ENCODE results near the gene CSTPP1.

The CSTPP1 gene

DNA sequence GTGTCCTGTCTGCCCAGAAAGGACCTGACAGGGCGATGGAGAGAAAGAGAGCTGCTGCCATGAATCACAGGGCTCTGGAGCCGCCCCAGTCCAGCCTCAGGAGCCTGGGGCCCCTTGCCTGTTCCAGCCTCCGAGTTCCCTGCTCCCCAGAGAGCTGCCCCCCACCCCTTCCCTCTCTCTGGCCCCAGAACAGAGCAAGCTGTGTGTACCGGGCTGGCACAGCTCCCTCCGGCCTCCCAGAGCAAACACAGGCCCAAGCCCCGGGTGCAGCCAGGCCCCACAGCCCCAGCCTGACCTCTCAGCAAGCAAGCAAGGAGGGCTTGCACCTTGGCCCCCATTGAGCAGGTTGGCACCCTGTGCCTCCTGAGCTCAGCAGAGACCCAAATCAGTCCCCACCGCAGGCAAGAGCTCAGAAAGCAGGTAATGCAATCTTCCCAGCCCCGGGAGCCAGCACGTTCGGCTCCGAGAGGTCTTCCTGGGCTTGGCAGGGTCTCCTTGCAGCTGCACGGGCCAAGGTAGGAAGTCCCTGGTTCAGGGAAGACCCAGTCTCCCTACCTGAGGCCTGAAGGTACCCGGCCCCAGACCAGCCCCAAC, 248.2 kb downstream of the CSTPP1 start:
- peaks cover 21% of the 10 kb centered on the region for H3K4me1 Mint-ChIP-seq
- H3K9me3 Mint-ChIP-seq, result no peaks in the 10 kb centered on the region
- peak overlapping the region in 2 of 3 experiments; percentile 51 to 53 for H3K27ac Mint-ChIP-seq
- H3K27me3 Mint-ChIP-seq (ENCODE audit: low read depth), result peaks cover 7% of the 10 kb centered on the region
- TF ChIP-seq CTCF (IDR thresholded peaks at IDR 0.05; ENCODE audit: unreplicated experiment in 3 of 3), result no peak
- peaks cover 3% of the 10 kb centered on the region for H3K36me3 Mint-ChIP-seq (ENCODE audit: low read depth)
- H3K4me3 Mint-ChIP-seq, result peak overlapping the region; percentile 83 to 87 (median 85)

DNA sequence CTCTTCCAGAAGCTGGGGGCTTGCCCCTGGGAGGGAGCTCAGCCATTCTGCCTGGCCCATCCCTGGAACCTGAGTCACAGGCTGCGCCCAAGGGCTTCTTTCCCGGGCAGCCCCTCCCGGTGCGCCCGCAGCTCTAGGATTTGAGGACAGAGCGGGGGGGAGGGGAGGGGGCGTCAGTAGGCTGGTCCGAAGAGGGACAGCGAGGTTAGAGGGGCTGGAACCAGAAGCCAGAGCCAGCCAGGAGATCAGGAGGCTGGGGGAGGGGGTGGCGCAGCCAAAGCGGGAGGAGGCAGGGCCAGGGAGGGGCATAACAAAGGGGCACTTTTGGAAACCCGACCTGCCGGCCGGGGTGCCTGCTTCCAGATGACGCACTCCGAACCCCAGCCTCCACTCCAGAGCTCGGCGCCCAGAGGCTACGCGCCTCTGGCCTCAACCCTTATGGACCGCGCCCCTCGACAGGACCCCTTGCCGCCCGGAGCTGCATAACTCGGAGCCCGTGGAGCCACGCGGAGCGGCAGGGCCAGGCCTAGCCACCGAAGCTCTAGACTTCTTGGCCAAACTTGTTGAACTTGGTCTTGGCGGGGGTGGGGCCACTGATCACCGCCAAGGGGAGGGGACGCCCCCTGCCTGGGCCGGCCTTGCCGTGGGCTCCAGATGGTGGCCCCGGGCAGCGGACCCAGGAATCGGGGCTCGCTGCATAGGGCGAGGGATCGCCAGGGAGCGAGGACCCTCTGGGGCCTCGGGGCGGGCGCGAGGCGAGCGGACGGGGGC, 248.9 kb downstream of the CSTPP1 start:
- Mint-ChIP-seq H3K27me3 (ENCODE audit: low read depth) (peaks cover 11% of the 10 kb centered on the region), H3K4me1 (peaks cover 21% of the 10 kb centered on the region), H3K9me3 (no peaks in the 10 kb centered on the region), H3K27ac (peak overlapping the region in 1 of 3 experiments; percentile 52), H3K36me3 (ENCODE audit: low read depth) (peaks cover 3% of the 10 kb centered on the region), H3K4me3 (peak overlapping the region; percentile 83 to 87 (median 85))
- no peak for TF ChIP-seq CTCF (IDR thresholded peaks at IDR 0.05; ENCODE audit: unreplicated experiment in 3 of 3)

DNA sequence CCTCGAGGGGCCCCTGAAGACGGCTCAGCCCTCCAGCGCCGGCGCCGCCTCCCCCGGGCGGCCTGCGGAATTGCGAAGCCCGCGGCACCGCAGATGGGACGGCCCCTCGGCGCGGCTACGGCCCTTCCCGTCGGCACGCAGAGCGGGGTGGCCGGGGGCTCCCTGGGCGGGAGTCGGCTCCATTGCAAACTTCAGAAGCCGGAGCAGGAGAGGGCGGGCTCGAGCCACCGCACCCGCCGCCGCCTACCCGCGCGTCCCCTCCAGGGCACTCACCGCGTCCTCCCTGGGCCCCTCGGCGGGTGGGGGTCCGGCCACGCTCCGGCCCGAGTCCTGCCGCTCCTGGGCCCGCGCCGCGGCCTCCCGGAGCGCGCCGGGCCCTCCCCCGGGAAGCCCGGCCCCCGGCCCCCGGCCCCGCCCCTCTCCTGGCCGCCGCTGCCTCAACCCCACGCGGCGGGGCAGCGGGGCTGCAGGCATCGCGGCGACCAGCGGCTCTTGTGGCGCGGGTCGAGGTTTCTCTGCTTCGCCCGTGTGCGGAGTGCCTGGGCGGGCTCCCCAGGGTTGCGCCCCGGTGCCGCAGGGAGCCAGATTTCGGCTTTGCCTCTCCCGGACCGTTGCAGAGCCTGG, 249.6 kb downstream of the CSTPP1 start, which contains the start of gene PACSIN3:
TSS of gene PACSIN3 (minus strand) at position 359 of the 624 bp plus-strand sequence. CDS start 3,707 bp downstream, outside the sequence.
- Mint-ChIP-seq H3K4me1 (peaks cover 21% of the 10 kb centered on the region), H3K27me3 (ENCODE audit: low read depth) (peaks cover 11% of the 10 kb centered on the region), H3K27ac (peak within 1 kb of the TSS; percentile 35 to 65 (median 52)), H3K36me3 (ENCODE audit: low read depth) (peaks cover 3% of the 10 kb centered on the region), H3K9me3 (no peaks in the 10 kb centered on the region), H3K4me3 (peak within 1 kb of the TSS; percentile 83 to 87 (median 85))
- TF ChIP-seq CTCF (IDR thresholded peaks at IDR 0.05; ENCODE audit: unreplicated experiment in 3 of 3), result peak; percentile 5 to 14 (median 7)

- H3K27me3 Mint-ChIP-seq (ENCODE audit: low read depth), result peaks cover 11% of the 10 kb centered on the region
- TF ChIP-seq CTCF (IDR thresholded peaks at IDR 0.05; ENCODE audit: unreplicated experiment in 3 of 3), result no peak
- peaks cover 21% of the 10 kb centered on the region for H3K4me1 Mint-ChIP-seq
- H3K36me3 Mint-ChIP-seq (ENCODE audit: low read depth), result no peaks in the 10 kb centered on the region
- no peaks in the 10 kb centered on the region for H3K9me3 Mint-ChIP-seq
- H3K27ac Mint-ChIP-seq, result peak overlapping the region; percentile 35 to 89 (median 64)
- peak overlapping the region; percentile 80 to 86 (median 83) for H3K4me3 Mint-ChIP-seq
Measured at GRCh38 chr11:47186700-47187695, 250.4 kb downstream of the CSTPP1 start.

- Mint-ChIP-seq H3K4me3 (peak overlapping the region; percentile 80 to 86 (median 83)), H3K27me3 (ENCODE audit: low read depth) (peaks cover 11% of the 10 kb centered on the region), H3K27ac (peak overlapping the region in 2 of 3 experiments; percentile 64 to 89), H3K9me3 (no peaks in the 10 kb centered on the region), H3K4me1 (peaks cover 21% of the 10 kb centered on the region), H3K36me3 (ENCODE audit: low read depth) (no peaks in the 10 kb centered on the region)
- no peak for TF ChIP-seq CTCF (IDR thresholded peaks at IDR 0.05; ENCODE audit: unreplicated experiment in 3 of 3)
Measured at GRCh38 chr11:47187723-47188122, 251.2 kb downstream of the CSTPP1 start.
